Measurements from ENCODE around the gene MEGF10. TPM values are rescaled to one million over a fixed set of nuclear protein-coding genes. Genes with fewer than 3 reads are reported as not detected.

Gene MEGF10
- total RNA-seq, 2 experiments from 2014 or later = not detected

DNA sequence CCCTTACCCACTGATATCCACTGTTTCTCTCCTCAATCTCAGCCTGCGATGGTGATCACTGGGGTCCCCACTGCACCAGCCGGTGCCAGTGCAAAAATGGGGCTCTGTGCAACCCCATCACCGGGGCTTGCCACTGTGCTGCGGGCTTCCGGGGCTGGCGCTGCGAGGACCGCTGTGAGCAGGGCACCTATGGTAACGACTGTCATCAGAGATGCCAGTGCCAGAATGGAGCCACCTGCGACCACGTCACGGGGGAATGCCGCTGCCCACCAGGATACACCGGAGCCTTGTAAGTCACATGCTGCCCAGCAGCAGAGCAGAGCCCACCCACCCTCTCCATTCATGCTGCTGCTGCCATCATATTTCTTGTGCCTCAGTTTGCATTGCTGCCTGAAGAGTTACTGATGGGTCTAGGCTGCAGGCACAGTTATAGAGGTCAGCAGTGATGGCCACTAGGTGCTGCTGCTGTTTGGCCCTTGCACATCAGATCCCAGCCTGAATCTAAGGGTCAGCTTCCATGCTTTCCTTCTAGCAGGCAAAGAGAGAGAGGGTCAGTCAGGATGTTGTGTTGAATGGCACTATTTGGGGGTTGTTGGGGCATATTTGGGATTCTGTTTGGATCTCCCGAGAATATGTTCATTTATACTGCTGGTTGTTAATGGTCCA lies 106.0 kb downstream of the MEGF10 start:
- POLR2A ChIA-PET = no interaction called here
- Mint-ChIP-seq H3K27ac (no peak overlapping the region), H3K4me3 (no peak overlapping the region), H3K27me3 (peaks cover 5% of the 10 kb centered on the region), H3K36me3 (no peaks in the 10 kb centered on the region), H3K4me1 (ENCODE audit: low read depth) (no peaks in the 10 kb centered on the region), H3K9me3 (no peaks in the 10 kb centered on the region)
- no peak for DNase-seq
- intact Hi-C loops (cut with micrococcal nuclease) = no loop called here
- CTCF ChIA-PET = no interaction called here

DNA sequence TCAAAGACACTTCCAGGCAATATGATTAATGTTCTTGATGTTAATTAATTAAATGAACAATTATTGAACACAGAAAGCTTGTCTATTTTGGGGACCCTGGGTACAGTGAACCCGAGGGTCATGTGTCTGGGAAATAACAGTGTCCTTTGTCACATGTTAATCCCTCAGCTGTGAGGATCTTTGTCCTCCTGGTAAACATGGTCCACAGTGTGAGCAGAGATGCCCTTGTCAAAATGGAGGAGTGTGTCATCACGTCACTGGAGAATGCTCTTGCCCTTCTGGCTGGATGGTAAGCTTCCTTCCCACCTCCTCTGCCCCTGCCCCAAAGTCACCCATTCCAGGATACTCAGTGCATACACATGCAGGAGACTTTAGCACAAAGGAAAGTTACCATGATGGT lies 107.9 kb downstream of the MEGF10 start:
- no peak for DNase-seq
- Mint-ChIP-seq H3K27ac (no peak overlapping the region), H3K36me3 (no peaks in the 10 kb centered on the region), H3K9me3 (no peaks in the 10 kb centered on the region), H3K27me3 (peaks cover 8% of the 10 kb centered on the region), H3K4me3 (no peak overlapping the region), H3K4me1 (ENCODE audit: low read depth) (no peaks in the 10 kb centered on the region)
- CTCF ChIA-PET = no interaction called here
- intact Hi-C loops (cut with micrococcal nuclease) = no loop called here
- POLR2A ChIA-PET = no interaction called here

DNA sequence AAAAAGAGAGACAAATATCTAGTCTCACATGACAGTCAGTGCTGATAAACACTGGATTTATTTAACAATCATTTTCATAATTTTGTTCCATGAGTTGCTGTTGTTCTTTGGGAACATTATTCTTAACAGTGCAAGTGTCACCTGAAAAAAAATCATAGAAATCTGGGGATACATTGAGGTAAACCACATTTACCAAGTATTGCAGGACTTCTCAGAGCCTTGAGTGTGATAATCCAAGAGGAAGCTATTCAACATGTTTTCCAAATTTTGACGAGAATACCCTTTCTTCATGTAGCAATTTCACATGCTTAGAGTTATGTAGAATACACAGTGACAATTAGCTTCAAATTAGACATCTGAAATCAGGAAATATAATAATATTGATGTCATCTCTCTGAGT lies 108.5 kb downstream of the MEGF10 start:
- Mint-ChIP-seq H3K9me3 (no peaks in the 10 kb centered on the region), H3K4me3 (no peak overlapping the region), H3K27ac (no peak overlapping the region), H3K4me1 (ENCODE audit: low read depth) (no peaks in the 10 kb centered on the region), H3K27me3 (peaks cover 8% of the 10 kb centered on the region), H3K36me3 (no peaks in the 10 kb centered on the region)
- intact Hi-C loops (cut with micrococcal nuclease) = no loop called here
- ChIA-PET CTCF (no interaction called here), POLR2A (no interaction called here)
- DNase-seq = no peak

DNA sequence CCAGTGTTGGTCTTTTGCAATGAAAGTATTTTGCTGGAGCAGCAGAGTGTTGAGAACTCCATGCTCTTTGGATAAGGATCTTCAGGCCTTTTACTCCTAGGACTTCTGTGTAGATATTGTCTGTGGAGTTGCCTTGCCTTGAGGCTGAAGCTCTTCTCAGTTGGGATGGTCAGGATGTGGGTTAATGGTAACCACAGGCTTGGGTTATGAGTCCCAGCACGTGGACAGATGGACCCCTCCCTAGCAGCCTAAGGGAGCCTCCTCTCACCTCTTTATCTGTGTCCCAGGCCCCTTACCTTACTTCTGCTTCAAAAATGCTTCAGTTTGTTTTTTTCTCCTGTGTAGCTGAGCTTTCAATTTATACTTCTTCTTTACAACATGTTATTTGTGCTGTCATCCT lies 109.9 kb downstream of the MEGF10 start:
- no peaks in the 10 kb centered on the region for H3K36me3 Mint-ChIP-seq
- peaks cover 13% of the 10 kb centered on the region for H3K27me3 Mint-ChIP-seq
- no peak overlapping the region for H3K4me3 Mint-ChIP-seq
- no peaks in the 10 kb centered on the region for H3K4me1 Mint-ChIP-seq (ENCODE audit: low read depth)
- no peaks in the 10 kb centered on the region for H3K9me3 Mint-ChIP-seq
- ChIA-PET POLR2A (no interaction called here), CTCF (interaction anchor here (0.5 kb wide), 1 partner anchor 152 kb away, joined by 3 read pairs; no protein-coding TSS in a partner anchor)
- intact Hi-C loops (cut with micrococcal nuclease) = no loop called here
- H3K27ac Mint-ChIP-seq = no peak overlapping the region
- DNase-seq = no peak

DNA sequence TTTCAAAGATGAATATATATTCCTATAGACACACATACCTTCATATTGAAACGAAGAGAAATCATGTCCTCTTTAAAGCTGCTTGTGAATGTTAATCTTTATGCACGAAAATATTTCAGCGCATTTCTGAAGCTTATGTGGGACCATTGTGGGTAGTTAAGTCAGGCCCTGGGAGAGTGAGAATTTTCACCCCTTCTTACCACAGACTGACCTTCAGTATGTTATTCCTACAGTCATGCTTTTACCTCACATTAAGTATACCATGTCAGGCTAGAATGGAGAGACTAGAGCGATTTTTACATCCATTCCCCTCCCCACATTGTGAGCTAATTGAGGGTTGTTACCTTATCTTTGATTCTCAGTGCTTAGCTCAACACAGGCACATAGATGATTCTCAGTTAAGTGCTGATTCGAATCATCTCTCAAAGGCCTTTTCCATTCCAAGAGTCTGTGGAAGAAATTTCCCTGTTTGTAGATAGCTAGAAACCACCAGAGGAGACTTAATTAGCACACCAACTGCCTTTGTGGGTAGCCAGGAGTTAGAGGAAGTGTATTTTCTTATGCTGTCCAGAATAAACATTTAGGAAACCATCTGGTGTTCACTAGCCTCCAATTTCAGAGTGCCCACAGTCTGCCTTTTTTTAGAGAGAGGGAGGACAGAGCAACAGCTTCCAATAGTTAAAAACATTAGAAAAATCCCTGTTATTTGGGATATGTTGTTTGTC lies 110.5 kb downstream of the MEGF10 start:
- Mint-ChIP-seq H3K27me3 (peaks cover 10% of the 10 kb centered on the region), H3K9me3 (no peaks in the 10 kb centered on the region), H3K4me3 (no peak overlapping the region), H3K27ac (no peak overlapping the region), H3K4me1 (ENCODE audit: low read depth) (no peaks in the 10 kb centered on the region), H3K36me3 (no peaks in the 10 kb centered on the region)
- ChIA-PET CTCF (interaction anchor here (0.5 kb wide), 1 partner anchor 152 kb away, joined by 3 read pairs; no protein-coding TSS in a partner anchor), POLR2A (no interaction called here)
- intact Hi-C loops (cut with micrococcal nuclease) = no loop called here
- no peak for DNase-seq

DNA sequence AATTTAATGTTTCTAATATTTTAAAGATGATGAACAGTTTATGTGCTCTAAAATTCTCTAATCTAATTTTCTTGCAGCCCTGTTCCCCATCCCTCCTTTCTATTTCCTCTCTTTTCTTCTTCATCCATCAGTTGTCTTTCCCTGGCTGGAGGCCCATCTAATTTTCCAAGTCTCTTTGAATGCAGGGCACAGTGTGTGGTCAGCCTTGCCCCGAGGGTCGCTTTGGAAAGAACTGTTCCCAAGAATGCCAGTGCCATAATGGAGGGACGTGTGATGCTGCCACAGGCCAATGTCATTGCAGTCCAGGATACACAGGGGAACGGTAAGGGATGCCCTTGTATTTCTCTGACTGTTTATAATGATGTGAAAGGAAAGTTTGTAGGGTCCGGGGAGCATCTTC lies 111.8 kb downstream of the MEGF10 start:
- Mint-ChIP-seq H3K9me3 (no peaks in the 10 kb centered on the region), H3K4me1 (ENCODE audit: low read depth) (no peaks in the 10 kb centered on the region), H3K36me3 (no peaks in the 10 kb centered on the region), H3K27me3 (peaks cover 10% of the 10 kb centered on the region), H3K27ac (no peak overlapping the region), H3K4me3 (no peak overlapping the region)
- DNase-seq = no peak
- ChIA-PET POLR2A (no interaction called here), CTCF (no interaction called here)
- intact Hi-C loops (cut with micrococcal nuclease) = no loop called here

DNA sequence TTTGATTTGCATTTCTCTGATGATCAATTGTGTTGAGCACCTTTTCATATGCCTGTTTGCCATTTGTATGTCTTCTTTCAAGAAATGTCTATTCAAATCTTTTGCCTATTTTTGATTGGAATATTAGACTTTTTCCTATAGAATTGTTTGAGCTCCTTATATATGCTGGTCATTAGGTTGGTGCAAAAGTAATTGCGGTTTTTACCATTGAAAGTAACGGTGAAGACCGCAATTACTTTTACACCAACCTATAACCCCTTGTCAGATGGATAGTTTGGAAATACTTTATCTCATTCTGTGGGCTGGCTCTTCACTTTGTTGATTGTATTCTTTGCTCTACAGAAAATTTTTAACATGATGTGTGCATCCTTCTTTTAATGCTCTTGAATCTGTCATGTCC lies 113.6 kb downstream of the MEGF10 start:
- ChIA-PET POLR2A (no interaction called here), CTCF (no interaction called here)
- Mint-ChIP-seq H3K27ac (no peak overlapping the region), H3K36me3 (no peaks in the 10 kb centered on the region), H3K9me3 (no peaks in the 10 kb centered on the region), H3K4me3 (no peak overlapping the region), H3K27me3 (peaks cover 7% of the 10 kb centered on the region), H3K4me1 (ENCODE audit: low read depth) (no peaks in the 10 kb centered on the region)
- intact Hi-C loops (cut with micrococcal nuclease) = no loop called here
- DNase-seq = no peak

DNA sequence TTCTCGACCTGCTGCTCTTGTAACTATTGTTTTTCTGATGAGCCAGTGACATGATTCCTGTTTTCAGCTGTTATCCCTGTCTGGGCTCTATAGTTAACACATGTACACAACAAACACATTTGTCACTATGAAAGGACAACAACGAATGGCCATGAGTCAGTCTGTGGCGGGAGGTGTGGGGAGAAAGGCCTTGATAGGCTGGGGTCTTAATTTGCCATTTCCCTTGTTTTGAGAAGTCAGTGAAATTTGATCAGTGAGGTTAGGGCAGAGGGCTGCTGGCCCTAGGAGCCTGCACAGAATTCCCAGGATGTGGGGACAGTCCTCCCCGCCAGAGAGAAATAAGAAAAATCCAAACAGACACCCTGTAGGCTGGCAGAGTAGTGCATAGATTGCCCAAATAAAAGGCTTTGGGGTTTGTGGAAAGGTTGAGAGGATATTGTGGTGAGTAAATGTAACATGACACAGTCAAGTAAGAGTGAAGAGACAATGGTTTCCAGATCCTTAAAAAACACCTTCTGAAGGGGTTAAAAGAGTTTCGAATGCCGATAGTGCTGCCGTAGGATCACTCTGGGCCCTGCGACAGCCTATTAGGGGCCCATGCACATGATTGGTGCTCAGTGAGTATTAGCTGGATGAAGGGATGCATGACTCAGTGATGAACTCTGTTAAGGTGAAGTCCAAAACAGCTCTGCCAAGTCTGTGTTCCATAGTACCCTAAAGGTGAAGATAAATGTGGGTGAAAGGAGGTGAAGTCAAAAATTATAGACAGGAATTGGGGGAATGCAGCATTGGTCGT lies 115.9 kb downstream of the MEGF10 start:
- DNase-seq = no peak
- CTCF ChIA-PET = no interaction called here
- H3K4me3 Mint-ChIP-seq = no peak overlapping the region
- no peaks in the 10 kb centered on the region for H3K9me3 Mint-ChIP-seq
- H3K27me3 Mint-ChIP-seq = peaks cover 7% of the 10 kb centered on the region
- H3K4me1 Mint-ChIP-seq (ENCODE audit: low read depth) = peaks cover 2% of the 10 kb centered on the region
- H3K36me3 Mint-ChIP-seq = no peaks in the 10 kb centered on the region
- intact Hi-C loops (cut with micrococcal nuclease) = no loop called here
- no peak overlapping the region for H3K27ac Mint-ChIP-seq
- POLR2A ChIA-PET = no interaction called here

DNA sequence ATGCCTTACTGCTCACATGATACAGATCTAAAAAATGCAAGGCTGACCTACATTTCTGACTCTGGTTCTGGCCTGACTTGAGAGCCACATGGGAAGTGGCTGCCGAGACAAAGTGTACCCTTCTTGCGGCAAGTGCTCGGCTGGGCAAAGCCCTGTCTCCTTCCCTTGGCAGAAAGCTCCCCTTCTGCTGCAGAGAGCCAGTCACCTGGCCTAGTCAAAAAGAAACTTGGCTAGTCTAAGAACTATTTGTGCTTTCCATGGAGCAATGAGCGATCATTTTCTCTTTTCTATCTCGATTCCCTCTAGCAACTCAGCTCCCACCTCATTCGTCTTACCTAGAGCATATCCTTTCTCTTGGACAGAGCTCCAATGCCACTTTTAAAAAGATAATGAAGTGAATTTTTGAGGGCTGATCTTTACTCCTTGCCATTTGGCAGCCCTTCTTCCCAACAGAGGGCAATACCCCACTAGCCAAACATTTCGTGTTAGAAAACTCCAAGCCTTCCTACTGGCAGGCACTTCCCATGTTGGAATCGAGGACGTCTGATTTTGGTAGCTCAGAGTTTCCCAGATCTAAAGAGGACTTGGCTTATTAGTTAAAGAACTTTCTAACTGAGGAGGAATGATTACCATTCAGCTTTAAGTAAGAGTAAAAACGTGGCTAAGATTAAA lies 118.8 kb downstream of the MEGF10 start:
- H3K4me1 Mint-ChIP-seq (ENCODE audit: low read depth) = peaks cover 2% of the 10 kb centered on the region
- intact Hi-C loops (cut with micrococcal nuclease) = no loop called here
- no peak overlapping the region for H3K4me3 Mint-ChIP-seq
- H3K9me3 Mint-ChIP-seq = no peaks in the 10 kb centered on the region
- no peak overlapping the region for H3K27ac Mint-ChIP-seq
- POLR2A ChIA-PET = no interaction called here
- H3K36me3 Mint-ChIP-seq = no peaks in the 10 kb centered on the region
- CTCF ChIA-PET = no interaction called here
- H3K27me3 Mint-ChIP-seq = peaks cover 6% of the 10 kb centered on the region
- no peak for DNase-seq

DNA sequence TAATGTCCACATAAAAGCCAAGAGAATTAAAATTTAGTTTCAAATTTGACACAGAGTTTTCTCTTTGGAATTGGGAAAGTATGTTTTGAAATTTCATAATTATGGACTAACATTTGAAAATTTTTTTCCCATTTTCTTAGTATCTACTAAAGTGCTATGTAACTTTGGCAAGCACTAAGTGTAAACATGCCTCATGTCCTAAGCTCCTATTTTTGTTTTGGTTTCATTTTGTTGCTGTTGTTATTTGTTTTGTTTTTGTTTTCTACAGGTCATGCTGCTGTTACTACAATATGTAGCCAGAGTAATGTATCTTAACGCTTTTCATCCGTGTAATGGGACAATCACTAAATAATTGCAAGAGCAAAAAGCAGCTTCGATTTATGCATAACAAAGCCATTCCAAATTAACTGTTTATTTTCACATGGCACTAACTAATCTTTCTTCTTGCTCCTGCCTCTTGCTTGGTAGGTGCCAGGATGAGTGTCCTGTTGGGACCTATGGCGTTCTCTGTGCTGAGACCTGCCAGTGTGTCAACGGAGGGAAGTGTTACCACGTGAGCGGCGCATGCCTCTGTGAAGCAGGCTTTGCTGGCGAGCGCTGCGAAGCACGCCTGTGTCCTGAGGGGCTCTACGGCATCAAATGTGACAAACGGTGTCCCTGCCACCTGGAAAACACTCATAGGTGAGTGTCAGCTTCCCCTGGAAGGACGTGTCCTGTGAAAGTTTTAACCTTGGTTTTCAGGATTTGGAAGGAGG lies 119.5 kb downstream of the MEGF10 start:
- Mint-ChIP-seq H3K27me3 (peaks cover 2% of the 10 kb centered on the region), H3K4me1 (ENCODE audit: low read depth) (peaks cover 2% of the 10 kb centered on the region), H3K36me3 (no peaks in the 10 kb centered on the region), H3K4me3 (no peak overlapping the region), H3K27ac (no peak overlapping the region), H3K9me3 (no peaks in the 10 kb centered on the region)
- CTCF ChIA-PET = no interaction called here
- no peak for DNase-seq
- POLR2A ChIA-PET = no interaction called here
- intact Hi-C loops (cut with micrococcal nuclease) = loop anchor here (1.0 kb wide), 1 partner anchor 16 kb away; no protein-coding TSS in a partner anchor

DNA sequence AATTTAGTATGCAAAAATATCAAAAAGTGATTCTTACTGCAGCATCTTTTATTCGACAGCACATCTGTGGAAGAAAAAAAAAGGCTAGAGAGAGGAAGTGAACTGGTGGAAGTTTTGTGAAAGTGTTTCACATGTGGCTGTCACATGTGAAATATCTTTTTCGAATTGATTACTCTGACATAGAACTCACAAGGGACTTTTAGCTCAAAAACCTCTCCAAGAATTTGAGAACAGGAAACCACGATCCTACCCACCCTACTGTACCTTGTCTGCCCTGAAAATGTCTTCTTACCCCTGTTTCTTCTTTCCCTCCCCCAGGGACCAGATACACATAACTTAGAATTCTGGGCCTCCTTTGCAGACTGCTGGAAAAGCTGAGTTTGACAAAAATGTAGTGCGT lies 120.4 kb downstream of the MEGF10 start:
- DNase-seq = no peak
- Mint-ChIP-seq H3K27ac (no peak overlapping the region), H3K27me3 (peaks cover 2% of the 10 kb centered on the region), H3K4me3 (no peak overlapping the region), H3K4me1 (ENCODE audit: low read depth) (peaks cover 2% of the 10 kb centered on the region), H3K36me3 (no peaks in the 10 kb centered on the region), H3K9me3 (no peaks in the 10 kb centered on the region)
- ChIA-PET POLR2A (no interaction called here), CTCF (no interaction called here)
- intact Hi-C loops (cut with micrococcal nuclease) = loop anchor here (1.0 kb wide), 1 partner anchor 17 kb away; no protein-coding TSS in a partner anchor

DNA sequence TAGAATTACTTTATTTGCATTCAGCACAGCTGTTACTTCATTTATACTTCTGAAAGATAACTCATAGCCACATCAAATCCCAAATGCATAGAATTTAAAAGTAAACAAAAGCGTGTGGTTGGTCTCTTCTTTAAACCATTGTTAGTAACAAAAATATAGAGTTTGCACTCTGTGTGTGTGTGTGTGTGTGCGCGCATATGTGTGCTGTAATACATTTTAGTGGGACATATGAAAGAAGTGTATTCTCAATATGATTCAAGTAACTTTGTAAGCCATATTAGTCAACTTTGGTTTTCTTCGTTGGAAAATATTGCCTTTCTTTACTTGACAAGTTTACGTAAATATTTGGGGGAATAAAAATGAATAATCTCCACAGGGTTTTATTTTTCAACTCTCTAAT lies 120.8 kb downstream of the MEGF10 start:
- no peak for DNase-seq
- ChIA-PET POLR2A (no interaction called here), CTCF (no interaction called here)
- no peaks in the 10 kb centered on the region for H3K36me3 Mint-ChIP-seq
- intact Hi-C loops (cut with micrococcal nuclease) = no loop called here
- H3K27me3 Mint-ChIP-seq = peaks cover 2% of the 10 kb centered on the region
- H3K4me3 Mint-ChIP-seq = no peak overlapping the region
- H3K4me1 Mint-ChIP-seq (ENCODE audit: low read depth) = peaks cover 2% of the 10 kb centered on the region
- no peak overlapping the region for H3K27ac Mint-ChIP-seq
- H3K9me3 Mint-ChIP-seq = no peaks in the 10 kb centered on the region

Data from activated CD4-positive, alpha-beta memory T cell treated with anti-CD3 and anti-CD28 coated beads for 36 hours (primary cell).